ENCODE results near the gene CCSER2. TPM values are rescaled to one million over a fixed set of nuclear protein-coding genes. Genes with fewer than 3 reads are reported as not detected.
"Not testable (repeated sequence)": the region's sequence is repeated elsewhere in the genome, so short reads cannot be mapped to it uniquely, and the experiment has no call there.

The CCSER2 gene
- polyA plus RNA-seq, 3 donors = 7.4 to 23.3 (median 14.3) TPM

DNA sequence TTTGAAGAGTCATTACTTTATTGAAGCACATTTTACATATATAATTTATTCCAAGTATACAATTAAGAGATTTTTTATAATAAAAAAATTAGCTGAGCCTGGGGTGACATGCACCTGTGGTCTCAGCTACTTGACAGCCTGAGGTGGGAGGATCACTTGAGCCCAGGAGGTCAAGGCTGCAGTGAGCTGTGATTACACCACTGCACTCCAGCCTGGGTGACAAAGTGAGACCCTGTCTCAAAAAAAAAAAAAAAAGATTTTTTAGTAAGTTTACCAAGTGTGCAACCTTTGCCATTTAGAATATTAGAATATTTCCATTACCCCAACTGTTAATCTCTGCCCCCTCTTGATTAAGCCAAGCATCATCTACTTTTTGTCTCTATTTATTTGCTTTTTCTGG lies 196.0 kb downstream of the CCSER2 start:
- TF ChIP-seq, protein P1, sequence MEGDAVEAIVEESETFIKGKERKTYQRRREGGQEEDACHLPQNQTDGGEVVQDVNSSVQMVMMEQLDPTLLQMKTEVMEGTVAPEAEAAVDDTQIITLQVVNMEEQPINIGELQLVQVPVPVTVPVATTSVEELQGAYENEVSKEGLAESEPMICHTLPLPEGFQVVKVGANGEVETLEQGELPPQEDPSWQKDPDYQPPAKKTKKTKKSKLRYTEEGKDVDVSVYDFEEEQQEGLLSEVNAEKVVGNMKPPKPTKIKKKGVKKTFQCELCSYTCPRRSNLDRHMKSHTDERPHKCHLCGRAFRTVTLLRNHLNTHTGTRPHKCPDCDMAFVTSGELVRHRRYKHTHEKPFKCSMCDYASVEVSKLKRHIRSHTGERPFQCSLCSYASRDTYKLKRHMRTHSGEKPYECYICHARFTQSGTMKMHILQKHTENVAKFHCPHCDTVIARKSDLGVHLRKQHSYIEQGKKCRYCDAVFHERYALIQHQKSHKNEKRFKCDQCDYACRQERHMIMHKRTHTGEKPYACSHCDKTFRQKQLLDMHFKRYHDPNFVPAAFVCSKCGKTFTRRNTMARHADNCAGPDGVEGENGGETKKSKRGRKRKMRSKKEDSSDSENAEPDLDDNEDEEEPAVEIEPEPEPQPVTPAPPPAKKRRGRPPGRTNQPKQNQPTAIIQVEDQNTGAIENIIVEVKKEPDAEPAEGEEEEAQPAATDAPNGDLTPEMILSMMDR (IDR thresholded peaks at IDR 0.05) = no peak
- no peak overlapping the region for H3K27ac ChIP-seq (ENCODE audit: low read depth in 1 of 2, low read length in 2 of 2)
- no peak overlapping the region for H3K9ac ChIP-seq (ENCODE audit: insufficient read depth, low read length, poor library complexity, severe bottlenecking)
- H3K4me1 ChIP-seq (ENCODE audit: control insufficient read depth in 1 of 2, insufficient read depth in 2 of 2, low read length in 2 of 2) = no peaks in the 10 kb centered on the region
- H3K4me3 ChIP-seq (replicated peaks in 1 of 3; ENCODE audit: low read depth in 2 of 3, low read length in 3 of 3) = no peak overlapping the region
- Mint-ChIP-seq H3K36me3 (no peaks in the 10 kb centered on the region), H3K27me3 (ENCODE audit: low read depth in 3 of 3) (peaks cover 0 to 4% (median 3%) of the 10 kb centered on the region in 3 donors), H3K4me3 (no peak overlapping the region), H3K4me1 (no peaks in the 10 kb centered on the region), H3K27ac (no peak overlapping the region), H3K9me3 (peaks cover 2 to 17% (median 8%) of the 10 kb centered on the region in 7 donors)
- no peaks in the 10 kb centered on the region for H3K36me3 ChIP-seq (replicated peaks in 1 of 2; ENCODE audit: control insufficient read depth in 1 of 2, insufficient read depth in 2 of 2, low read length in 2 of 2)
- peaks cover 0 to 11% of the 10 kb centered on the region in 2 donors for H3K9me3 ChIP-seq (replicated peaks in 1 of 2; ENCODE audit: control insufficient read depth in 1 of 2, insufficient read depth in 1 of 2, low read length in 2 of 2)
- H2AFZ ChIP-seq (ENCODE audit: insufficient read depth, low read depth, low read length, poor library complexity, severe bottlenecking) = no peak overlapping the region
- no peaks in the 10 kb centered on the region for H4K20me1 ChIP-seq (ENCODE audit: insufficient read depth, low read length)
- H3K4me2 ChIP-seq (replicated peaks; ENCODE audit: extremely low read depth, low read length, poor library complexity, severe bottlenecking) = no peak overlapping the region
- DNase-seq = no peak
- intact Hi-C loops (cut with micrococcal nuclease) = loop anchor here in 1 of 2 donors (10.0 kb wide), 1 partner anchor 50 kb away; no protein-coding TSS in a partner anchor
- no peaks in the 10 kb centered on the region for H3K27me3 ChIP-seq (ENCODE audit: control insufficient read depth in 2 of 2, insufficient read depth in 2 of 2, low read length in 2 of 2)
- no peaks in the 10 kb centered on the region for H3K79me2 ChIP-seq (ENCODE audit: insufficient read depth, low read length)

DNA sequence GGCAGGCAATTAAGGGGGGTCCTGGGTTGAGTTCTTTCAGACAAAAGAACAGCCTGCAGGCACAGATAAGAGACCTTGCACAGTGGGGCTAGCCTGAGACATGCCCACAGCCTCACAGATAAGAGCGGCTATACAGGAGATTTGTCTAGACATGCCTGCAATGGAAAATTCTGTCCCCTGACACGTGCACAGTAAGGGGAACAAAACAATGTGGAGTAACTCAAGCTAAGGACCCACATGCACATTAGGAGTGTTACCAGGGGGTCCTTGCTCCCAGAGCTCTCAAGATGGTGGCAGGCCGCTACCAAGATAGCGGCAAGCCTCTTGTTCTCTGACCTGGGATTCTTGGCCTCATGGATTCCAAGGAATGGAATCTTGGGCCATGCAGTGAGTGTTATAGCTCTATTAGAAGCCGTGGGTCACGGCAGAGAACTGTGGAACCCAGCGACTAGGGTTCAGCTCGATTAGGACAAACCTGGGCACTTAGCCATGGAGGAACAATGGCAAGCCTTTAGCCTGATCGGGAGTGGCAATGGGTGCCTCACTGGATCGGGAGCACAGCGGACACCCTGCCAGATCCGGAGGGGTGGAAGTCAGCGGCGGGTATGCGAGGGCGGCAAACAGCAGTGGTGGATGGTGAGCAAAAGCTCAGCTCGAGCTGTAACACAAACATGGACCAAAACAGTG lies 196.9 kb downstream of the CCSER2 start:
- TF ChIP-seq, protein P1 (IDR thresholded peaks at IDR 0.05) = no peak
- Histone ChIP-seq H4K20me1 (ENCODE audit: insufficient read depth, low read length) (no peaks in the 10 kb centered on the region), H3K27ac (ENCODE audit: low read depth in 1 of 2, low read length in 2 of 2) (no peak overlapping the region), H3K4me2 (replicated peaks; ENCODE audit: extremely low read depth, low read length, poor library complexity, severe bottlenecking) (no peak overlapping the region), H3K9me3 (replicated peaks in 1 of 2; ENCODE audit: control insufficient read depth in 1 of 2, insufficient read depth in 1 of 2, low read length in 2 of 2) (peaks cover 0 to 11% of the 10 kb centered on the region in 2 donors), H3K4me3 (replicated peaks in 1 of 3; ENCODE audit: low read depth in 2 of 3, low read length in 3 of 3) (no peak overlapping the region), H3K4me1 (ENCODE audit: control insufficient read depth in 1 of 2, insufficient read depth in 2 of 2, low read length in 2 of 2) (no peaks in the 10 kb centered on the region), H3K79me2 (ENCODE audit: insufficient read depth, low read length) (no peaks in the 10 kb centered on the region), H3K27me3 (ENCODE audit: control insufficient read depth in 2 of 2, insufficient read depth in 2 of 2, low read length in 2 of 2) (no peaks in the 10 kb centered on the region), H3K9ac (ENCODE audit: insufficient read depth, low read length, poor library complexity, severe bottlenecking) (no peak overlapping the region), H2AFZ (ENCODE audit: insufficient read depth, low read depth, low read length, poor library complexity, severe bottlenecking) (no peak overlapping the region), H3K36me3 (replicated peaks in 1 of 2; ENCODE audit: control insufficient read depth in 1 of 2, insufficient read depth in 2 of 2, low read length in 2 of 2) (no peaks in the 10 kb centered on the region)
- intact Hi-C loops (cut with micrococcal nuclease) = loop anchor here in 1 of 2 donors (10.0 kb wide), 1 partner anchor 50 kb away; no protein-coding TSS in a partner anchor
- no peaks in the 10 kb centered on the region for H3K36me3 Mint-ChIP-seq
- H3K4me1 Mint-ChIP-seq = no peaks in the 10 kb centered on the region
- H3K9me3 Mint-ChIP-seq = peaks cover 3 to 17% (median 8%) of the 10 kb centered on the region in 7 donors
- no peak for DNase-seq
- 92% methylated on average over 14 of the region's 17 CpGs for WGBS (ENCODE audit: insufficient coverage)
- no peak overlapping the region for H3K4me3 Mint-ChIP-seq
- peaks cover 2 to 6% (median 5%) of the 10 kb centered on the region in 3 donors for H3K27me3 Mint-ChIP-seq (ENCODE audit: low read depth in 3 of 3)
- no peak overlapping the region for H3K27ac Mint-ChIP-seq

DNA sequence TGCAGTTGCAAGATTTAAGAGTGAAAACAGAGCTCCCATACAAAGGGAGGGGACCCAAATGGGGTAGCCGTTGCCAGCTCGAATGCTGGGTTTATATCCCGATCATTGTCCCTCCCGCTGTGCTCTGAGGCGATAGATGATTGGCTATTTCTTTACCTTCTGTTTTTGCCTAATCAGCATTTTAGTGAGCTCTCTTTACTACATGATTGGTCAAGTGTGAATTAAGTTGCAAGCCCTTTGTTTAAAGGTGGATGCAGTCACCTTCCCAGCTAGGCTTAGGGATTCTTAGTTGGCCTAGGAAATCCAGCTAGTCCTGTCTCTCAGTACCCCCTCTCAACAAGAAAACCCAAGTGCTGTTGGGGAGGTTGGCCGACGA lies 197.4 kb downstream of the CCSER2 start:
- WGBS (ENCODE audit: insufficient coverage) = 92% methylated on average over 2 of the region's 7 CpGs
- intact Hi-C loops (cut with micrococcal nuclease) = loop anchor here in 1 of 2 donors (10.0 kb wide), 1 partner anchor 51 kb away; no protein-coding TSS in a partner anchor
- H3K9me3 ChIP-seq (replicated peaks in 1 of 2; ENCODE audit: control insufficient read depth in 1 of 2, insufficient read depth in 1 of 2, low read length in 2 of 2) = peaks cover 0 to 11% of the 10 kb centered on the region in 2 donors
- H3K9me3 Mint-ChIP-seq = peaks cover 3 to 17% (median 8%) of the 10 kb centered on the region in 7 donors
- H3K79me2 ChIP-seq (ENCODE audit: insufficient read depth, low read length); H4K20me1 ChIP-seq (ENCODE audit: insufficient read depth, low read length); H3K4me3 Mint-ChIP-seq; H3K36me3 ChIP-seq (replicated peaks in 1 of 2; ENCODE audit: control insufficient read depth in 1 of 2, insufficient read depth in 2 of 2, low read length in 2 of 2); H3K4me1 Mint-ChIP-seq; H3K36me3 Mint-ChIP-seq; H3K27me3 Mint-ChIP-seq (ENCODE audit: low read depth in 3 of 3); H3K4me3 ChIP-seq (replicated peaks in 1 of 3; ENCODE audit: low read depth in 2 of 3, low read length in 3 of 3); H3K27ac ChIP-seq (ENCODE audit: low read depth in 1 of 2, low read length in 2 of 2); H3K27me3 ChIP-seq (ENCODE audit: control insufficient read depth in 2 of 2, insufficient read depth in 2 of 2, low read length in 2 of 2); H3K9ac ChIP-seq (ENCODE audit: insufficient read depth, low read length, poor library complexity, severe bottlenecking); H2AFZ ChIP-seq (ENCODE audit: insufficient read depth, low read depth, low read length, poor library complexity, severe bottlenecking); H3K4me1 ChIP-seq (ENCODE audit: control insufficient read depth in 1 of 2, insufficient read depth in 2 of 2, low read length in 2 of 2); H3K4me2 ChIP-seq (replicated peaks; ENCODE audit: extremely low read depth, low read length, poor library complexity, severe bottlenecking); DNase-seq; H3K27ac Mint-ChIP-seq: not testable (repeated sequence)

Measured in CD14-positive monocyte (primary cell).